TTC549 (cell line): ENCODE measurements around the gene EYS.
"Not testable (repeated sequence)": the region's sequence is repeated elsewhere in the genome, so short reads cannot be mapped to it uniquely, and the experiment has no call there.

Experiments used
- FAIRE-seq: peaks from 2 replicates; lab custom pipeline; 2012; peaks lifted over from hg19 to GRCh38; lab: Jason Lieb, UNC

The EYS gene

DNA sequence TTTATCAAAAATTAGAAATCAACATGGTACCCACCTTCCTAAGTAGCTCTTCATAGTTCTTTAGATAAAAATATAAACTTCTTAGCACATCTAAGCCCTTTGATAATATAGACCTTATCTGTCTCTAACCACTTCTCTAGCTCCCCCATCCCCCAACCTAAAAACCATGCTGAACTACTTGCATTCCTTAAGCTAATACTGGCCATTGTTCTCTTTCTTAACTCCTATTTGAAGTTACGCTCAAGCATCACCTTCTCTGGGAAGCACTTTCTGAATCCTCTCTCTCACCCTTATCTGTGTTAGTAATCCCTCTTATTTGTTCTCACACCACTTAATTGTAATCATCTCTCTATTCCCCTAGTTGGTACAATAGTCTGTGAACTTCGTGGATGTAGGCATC lies 1918.5 kb downstream of the EYS start:
- FAIRE-seq: no peak

DNA sequence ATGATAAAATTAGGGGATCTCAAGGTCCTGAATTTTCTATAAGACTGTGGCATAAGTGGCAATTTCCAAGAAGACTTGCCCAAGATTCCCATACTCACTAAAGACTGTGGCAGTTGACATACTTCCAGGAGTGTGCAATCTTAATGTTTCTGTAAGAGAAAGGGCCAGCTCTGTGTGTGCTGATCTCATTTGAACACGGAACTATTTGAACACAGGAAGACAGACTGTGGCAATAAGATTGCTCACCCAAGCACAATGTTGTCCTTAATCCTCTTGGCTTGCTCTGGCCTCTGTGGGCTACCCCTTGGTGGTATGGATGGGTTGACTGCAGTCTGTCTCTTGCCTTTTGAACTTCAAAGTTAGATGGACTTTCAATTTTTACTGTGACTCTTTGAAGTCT lies 1920.0 kb downstream of the EYS start:
- no peak for FAIRE-seq

DNA sequence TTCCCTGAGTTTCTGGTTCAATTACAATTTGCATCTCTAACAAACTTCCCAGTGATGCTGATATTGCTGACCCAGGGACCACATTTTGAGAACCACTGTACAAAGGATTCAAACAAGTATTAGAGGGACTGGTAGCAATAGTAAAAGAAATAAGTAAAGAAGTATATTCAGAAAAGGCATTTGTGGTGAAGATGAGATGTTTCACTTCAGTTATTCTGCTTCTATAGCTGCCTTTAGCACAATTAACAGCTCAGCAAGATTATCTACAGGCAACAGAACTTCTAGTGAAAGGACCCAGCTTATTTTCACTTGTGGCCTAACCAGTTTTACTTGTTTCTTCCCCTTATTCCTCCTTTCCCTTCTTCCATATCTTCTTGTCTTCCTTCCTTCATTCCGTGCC lies 1922.0 kb downstream of the EYS start:
- no peak for FAIRE-seq

DNA sequence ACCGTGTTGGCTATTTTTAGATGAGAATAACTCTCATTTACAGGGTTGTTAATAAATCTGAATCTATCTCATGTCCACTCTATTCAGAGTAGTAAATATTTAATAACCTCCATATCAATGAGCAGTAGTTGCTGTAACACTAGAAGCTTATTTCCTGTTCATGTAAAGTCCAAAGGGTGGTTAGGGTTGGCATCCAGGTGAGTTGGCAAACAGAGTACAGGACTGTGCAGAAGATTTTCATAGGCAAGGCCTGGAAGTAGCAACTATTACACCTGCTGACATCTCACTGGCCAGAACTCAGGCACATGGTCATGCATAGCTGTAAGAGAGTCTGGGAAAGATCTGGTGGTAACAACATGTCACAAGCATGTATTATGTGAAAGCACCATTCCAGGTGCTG lies 1923.9 kb downstream of the EYS start:
- no peak for FAIRE-seq

DNA sequence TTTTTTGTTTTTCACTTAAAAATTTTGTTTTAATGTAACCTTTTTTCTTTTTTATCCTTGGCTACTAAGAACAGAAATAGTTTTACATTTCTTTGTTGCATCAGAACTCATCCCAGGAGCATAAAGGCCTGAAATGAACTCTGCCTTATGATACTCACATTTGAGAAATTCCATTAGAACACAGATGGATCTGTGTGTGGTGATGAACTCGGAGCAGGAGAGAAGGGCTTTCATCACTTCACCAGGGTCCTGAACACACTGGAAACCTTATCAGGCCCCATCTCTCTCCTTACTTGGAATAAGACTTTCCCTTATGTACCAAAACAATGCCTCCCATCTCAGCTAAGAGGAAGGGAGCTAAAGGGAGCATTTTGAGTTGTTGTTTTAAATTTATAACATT lies 1932.1 kb downstream of the EYS start:
- no peak for FAIRE-seq

DNA sequence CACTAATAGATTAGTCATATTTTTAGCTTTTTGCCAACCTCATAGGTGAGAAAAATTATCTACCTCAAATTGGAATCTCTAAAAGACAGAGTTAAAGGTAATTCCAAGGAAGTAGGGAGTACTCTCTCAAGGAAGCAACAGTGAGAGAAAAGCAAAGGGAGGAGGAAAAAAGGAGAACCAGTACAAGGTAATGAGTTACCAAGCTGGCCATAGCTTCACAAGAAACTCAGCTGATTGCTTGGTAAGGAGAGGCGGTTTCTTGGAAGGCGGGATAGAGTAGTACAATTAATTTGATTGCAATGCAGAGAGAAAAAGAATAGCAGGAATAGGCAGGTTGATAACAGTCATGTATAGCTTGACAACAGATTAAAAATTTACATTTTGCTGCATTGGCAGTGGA lies 1933.8 kb downstream of the EYS start:
- FAIRE-seq: no peak

DNA sequence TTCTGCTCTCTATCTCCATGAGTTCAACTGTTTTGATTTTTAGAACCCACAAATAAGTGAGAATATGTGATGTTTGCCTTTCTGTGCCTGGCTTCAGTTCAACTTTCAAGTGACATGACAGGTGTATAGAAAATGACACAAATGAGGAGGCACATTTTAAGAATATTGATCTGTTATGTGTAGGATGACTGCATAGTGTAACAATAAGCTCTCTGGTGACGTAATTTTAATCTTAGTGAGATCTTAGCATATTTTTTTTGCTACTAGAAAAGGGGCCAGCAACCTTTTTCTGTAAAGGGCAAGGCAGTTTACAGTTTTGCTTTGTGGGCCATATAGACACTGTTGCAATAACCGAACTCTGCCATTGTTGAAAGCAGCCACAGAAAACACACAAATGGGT lies 1941.2 kb downstream of the EYS start:
- no peak for FAIRE-seq

DNA sequence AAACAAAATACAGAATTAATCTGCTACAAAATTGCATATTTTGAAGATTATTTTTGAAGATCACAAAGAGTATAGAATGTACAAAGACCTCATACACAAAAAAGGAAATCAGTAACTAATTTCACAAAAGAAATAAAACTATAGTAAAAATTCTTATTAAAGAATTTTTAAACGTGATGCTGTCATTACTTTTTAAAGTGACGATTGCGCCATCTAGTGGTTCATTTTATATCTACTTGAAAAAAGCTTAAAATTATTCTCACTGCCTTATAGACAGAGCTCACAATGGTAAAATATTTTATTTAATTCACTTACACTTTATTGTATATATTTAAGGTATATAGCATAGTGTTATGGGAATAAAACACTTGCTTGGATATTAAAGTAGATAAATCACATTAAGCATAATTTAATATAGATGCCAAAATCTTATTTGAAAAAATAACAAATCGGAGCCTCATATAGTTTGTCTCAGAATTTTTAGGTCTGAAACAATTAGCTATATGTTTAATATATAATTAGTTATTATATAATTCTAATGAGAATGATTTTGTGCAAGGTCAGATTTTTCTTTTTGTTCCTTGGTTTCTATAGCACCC lies 1942.6 kb downstream of the EYS start:
- peak; percentile 97 for FAIRE-seq

DNA sequence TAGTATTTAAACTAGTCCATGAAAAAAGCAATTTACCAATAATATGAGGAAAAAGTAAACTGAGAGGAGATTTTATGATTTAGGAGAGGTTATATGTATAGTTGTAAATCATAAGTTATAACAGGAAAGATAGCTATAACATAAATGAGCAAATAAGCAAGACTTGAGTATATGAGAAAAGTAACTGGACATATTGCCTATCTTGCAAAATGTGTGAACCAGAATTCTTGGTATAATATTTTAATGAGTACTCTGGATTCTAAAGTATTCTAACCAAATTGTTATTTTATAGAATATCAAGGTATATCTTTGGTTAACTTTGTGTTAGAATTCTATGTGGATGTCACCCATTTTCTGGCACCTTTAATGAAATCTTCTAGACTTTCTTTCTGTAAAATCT lies 1946.8 kb downstream of the EYS start:
- FAIRE-seq: no peak

DNA sequence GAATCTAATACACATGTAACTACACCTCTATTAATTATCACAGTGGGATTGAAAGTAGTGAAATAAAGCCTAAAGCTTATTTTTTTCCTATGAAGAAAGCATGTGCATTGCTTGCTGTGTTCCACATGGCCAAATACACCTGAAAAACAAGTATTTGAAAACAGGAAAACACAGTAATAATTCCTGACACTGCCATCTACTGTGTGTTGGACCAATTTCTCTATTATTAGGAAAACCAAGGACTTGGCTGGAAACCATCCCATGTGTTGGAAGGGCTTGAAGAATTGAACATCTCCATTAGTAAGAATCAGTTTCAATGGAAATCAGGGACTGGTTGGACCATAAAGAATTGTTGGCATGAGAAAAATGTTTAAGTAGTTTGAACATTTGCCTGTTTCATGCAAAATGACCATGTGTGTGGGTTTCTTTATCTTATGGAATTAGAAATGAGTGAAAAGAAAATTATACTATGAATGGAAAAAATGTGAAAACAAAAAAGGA lies 1947.4 kb downstream of the EYS start:
- FAIRE-seq: no peak

DNA sequence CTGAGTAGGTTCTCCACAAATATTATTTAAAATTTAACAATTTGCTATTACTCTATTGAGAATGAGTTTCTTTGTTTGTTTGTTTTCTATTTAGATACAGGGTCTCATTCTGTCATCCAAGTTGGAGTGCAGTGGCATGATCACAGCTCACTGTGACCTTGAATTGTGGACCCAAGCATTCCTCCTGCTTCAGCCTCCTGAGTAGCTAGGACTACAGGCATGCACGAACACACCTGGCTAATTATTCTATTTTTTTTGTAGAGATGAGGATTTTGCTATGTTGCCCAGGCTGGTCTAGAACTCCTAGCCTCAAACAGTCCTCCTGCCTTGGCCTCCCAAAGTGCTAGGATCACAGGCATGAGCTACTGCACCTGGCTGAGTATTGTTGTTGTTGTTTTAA lies 1949.2 kb downstream of the EYS start:
- no peak for FAIRE-seq

DNA sequence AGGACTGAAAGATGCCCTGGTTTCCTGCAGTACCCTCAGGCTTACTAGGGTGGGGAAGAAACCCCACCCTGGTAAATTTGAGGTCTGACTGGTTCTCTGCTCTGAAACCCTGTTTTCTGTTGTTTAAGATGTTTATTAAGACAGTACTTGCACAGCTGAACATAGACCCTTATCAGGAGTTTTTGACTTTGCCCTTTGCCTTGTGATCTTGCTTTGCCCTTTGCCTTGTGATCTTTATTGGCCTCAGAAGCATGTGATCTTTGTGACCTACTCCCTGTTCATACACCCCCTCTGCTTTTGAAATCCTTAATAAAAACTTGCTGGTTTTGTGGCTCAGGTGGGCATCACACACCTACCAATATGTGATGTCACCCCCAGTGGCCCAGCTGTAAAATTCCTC lies 1949.8 kb downstream of the EYS start:
- FAIRE-seq: not testable (repeated sequence)

DNA sequence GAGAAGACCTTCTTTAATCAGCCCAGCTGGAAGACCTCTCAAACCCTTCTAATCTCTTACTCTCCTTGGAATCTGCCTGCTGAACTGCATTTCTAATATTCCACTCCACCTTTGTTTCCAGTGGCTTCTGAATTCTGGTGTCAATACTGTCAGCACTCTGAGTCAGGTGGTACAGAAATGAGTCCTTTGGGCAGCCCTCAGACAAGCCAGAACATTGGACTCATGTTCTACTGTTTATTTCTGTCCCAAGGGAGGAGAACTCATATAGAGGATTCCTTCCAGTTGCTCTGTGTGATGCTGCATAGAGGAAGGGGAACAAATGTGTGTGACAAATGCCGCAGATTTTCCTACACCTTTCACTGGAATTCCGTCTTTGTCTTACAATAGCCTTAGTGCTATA lies 1956.6 kb downstream of the EYS start:
- FAIRE-seq: no peak

DNA sequence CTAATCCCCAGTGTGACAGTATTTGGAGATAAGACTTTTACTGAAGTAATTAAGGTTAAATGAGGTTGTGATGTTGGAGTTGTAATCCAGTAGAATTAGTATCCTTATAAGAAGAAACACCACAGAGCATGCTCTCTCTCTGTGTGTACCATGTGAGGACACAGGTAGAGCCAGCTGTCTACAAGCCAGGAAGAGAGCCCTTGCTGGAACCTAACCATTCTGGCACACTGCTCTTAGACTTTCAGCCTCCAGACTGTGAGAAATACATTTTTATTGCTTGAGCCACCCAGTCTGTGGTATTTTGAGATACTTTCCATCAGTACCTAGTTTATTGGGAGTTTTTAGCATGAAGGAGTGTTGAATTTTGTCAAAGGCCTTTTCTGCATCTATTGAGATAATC lies 1961.2 kb downstream of the EYS start:
- FAIRE-seq: no peak

DNA sequence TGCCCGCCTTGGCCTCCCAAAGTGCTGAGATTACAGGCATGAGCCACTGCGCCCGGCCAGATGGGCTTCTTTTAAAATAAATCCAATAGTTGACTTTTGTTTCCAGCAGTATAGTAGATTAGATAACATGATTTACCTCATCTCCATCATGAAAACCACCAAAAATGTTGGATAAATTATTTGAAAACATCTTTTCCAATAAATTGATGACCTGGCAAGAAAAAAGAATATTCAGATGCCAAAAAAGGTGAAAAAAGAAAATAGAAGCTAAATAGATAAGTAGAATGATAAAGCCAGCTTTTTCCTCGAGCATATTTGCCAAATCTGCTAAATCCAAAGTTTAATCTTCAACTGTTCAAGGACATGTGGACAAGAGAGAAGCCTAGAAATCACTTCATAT lies 1962.2 kb downstream of the EYS start:
- FAIRE-seq: no peak

DNA sequence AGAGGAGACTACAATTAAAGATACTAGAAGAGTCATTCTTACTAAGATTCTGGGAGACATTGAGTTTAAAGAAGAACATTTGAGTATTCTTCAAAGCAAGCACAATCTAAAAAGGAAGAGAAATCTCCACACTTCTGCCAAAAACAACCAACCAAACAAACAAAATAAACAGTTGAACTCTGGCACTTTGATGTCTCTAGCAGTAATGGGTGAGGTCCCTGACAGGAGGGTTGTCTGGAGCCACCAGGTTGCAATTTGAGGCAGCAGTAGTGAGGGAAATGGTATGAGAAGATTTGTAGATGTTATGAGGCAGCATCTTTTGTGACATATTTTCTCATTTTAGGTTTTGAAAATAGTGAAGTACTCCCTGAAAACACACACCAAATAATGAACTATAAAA lies 1963.3 kb downstream of the EYS start:
- no peak for FAIRE-seq

DNA sequence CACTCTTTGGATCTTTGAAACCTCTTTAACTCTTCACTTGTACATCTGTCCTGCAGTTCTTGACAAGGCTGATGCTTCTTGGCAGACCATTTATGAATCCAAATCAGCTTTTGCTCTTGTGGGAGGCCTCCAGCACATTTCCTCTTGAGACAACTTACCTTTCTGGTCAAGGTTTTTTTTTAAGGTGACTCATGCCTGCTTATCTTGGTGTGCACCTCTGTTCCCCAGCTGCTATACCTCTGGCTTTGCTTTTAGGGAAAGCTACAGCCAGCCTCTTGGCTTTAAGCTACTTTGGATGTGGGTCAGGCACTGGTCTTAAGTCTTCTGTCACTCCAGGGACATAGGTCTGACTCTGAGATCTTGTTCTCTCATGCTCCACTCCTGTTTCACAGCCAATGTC lies 1965.0 kb downstream of the EYS start:
- no peak for FAIRE-seq

DNA sequence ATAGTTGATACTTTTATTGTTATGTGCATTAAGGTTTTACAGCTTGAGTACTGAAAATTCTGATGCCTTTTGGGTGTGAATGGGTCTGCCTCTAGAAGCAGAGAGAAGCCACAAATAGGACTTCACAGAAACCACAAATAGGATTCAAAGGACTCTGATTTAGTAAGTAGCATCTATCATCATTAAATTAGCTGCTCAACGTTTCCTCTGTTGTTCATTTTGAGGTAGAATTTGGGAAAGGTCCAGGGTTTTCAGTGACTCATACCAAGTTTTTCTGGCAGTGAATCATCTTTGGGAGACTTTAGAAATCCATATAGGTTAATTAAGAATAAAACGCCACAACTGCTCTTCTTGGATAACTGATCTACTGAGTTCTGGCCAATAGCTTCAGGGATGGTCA lies 1966.3 kb downstream of the EYS start:
- FAIRE-seq: no peak

DNA sequence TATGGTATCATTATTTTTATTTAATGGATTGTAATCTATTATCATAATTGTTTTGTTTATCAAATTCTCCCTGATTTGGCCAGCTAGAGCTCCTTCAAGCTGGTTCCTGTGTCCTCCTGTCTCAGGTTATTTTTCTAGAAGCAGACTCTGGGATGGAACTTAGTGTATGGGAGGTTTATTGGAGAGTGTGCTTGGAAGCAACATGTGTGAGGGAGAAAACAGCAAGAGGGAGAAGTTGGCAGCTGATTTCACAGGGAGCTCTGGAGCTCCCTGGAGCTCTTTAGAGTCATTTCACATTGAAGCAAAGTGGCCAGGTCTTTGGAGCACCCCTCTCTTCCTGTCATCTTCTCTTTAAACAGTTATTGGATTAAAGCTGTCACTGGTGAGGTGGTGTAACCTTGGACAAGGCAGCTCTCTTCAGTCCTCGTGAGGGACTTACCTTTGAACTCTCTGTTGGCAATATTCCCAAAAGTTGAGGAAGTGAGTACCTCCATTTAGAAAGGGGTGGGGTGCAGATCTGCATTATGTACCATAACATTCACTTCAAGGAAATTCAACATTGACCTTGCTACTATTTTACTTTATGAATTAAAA lies 1967.8 kb downstream of the EYS start:
- no peak for FAIRE-seq

DNA sequence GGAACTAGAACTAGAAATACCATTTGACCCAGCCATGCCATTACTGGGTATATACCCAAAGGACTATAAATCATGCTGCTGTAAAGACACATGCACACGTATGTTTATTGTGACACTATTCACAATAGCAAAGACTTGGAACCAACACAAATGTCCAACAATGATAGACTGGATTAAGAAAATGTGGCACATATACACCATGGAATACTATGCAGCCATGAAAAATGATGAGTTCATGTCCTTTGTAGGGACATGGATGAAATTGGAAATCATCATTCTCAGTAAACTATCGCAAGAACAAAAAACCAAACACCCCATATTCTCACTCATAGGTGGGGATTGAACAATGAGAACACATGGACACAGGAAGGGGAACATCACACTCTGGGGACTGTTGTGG lies 1968.8 kb downstream of the EYS start:
- FAIRE-seq: not testable (repeated sequence)

DNA sequence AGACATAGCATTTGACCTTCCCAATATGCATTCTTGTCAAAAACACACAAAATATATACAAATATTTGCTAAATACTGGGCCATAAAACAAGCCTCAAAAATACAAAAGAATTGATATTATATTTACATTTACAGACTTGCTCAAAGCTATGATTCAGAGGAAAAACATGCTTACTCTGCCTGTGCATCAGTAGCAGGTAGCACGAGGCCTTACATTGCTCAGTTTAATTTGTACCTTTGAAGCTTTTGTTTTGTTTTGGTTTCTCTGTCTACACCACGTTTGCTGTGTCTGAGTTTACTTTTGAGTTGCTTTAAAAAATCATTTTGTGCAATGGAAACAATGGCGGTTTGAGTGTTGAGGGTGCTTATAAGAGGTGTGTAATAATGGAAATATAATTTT lies 1972.1 kb downstream of the EYS start:
- FAIRE-seq: no peak

DNA sequence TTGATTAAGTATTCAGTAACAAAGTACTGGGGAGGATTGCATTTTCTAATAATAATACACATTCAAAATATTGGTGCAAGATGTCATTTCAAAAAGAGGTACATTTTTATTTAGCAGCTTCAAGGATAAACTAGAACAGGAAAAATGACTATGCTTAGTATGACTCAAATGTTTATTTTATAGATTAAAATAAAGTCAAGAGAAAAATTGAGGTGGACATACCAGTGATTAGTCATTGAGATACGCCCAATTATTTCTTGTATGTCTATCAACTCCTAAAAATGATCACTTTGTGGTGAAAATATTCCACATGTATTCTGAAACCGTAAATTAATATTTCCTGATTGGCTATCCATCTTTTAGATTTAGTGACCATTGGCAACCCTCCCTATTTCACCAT lies 1974.7 kb downstream of the EYS start:
- no peak for FAIRE-seq

DNA sequence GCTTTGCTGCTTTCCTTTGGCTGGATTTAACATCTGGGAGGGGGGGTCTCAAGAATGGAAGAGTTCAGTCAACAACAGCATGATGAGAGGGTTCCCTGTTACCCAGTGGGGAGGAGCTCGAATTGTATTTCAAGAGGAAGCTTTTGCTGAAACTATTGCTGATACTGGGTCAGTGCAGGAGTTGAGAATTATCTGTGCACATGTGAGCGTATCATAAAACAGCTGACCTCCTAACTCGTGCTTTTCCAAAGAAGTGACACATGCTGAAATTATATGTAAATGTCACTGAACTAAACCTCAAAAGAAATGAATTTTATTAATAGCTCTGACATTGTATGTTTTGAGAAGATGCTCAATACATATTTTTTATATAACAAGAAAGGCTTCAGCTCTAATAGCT lies 1975.1 kb downstream of the EYS start:
- FAIRE-seq: no peak

DNA sequence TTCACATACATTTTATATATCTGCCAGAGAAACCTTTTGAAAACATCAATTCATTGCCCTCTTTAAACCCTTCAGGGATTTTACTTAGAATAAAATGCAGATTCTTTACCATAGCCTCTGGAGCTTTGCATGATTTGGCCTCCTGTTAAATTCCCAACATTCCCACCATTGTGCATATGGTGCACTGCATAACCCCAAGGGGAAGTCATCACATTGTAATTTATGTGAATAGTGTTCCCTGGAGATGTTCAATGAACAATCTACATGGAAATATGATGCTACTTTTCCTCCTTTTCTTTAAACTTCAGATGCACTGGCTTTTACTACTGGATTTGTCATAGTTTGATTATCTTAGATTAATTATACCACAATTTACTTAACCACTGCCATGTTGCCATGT lies 1976.7 kb downstream of the EYS start:
- no peak for FAIRE-seq

DNA sequence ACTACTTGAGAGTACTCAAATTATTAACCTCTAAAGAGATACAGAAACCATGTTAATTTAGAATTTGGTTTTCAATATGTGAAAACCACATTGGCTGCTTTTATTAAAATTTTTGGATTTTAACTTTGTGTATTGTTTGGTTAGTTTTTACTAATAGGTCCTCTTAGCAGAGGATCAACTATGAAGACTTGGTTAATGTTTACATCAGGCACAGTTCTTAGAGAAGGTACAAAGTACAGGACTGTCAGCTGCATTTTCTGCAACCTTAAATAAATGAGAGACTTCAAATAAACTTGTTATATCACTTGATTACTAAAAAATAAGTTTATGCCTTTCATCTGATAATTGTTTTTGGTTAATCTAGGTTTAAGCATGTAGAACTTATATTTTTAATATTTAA lies 1982.3 kb downstream of the EYS start:
- FAIRE-seq: no peak
